Suppressor macrophage treated with lipopolysaccharide for 4 hours (primary cell): ENCODE measurements around the gene OR2M7.
"Not testable (repeated sequence)": the region's sequence is repeated elsewhere in the genome, so short reads cannot be mapped to it uniquely, and the experiment has no call there.

Experiments
- DNase-seq: peaks from one replicate; pipeline ENCODE4 v3.0.0-alpha.2; 2020

OR2M7 gene, protein sequence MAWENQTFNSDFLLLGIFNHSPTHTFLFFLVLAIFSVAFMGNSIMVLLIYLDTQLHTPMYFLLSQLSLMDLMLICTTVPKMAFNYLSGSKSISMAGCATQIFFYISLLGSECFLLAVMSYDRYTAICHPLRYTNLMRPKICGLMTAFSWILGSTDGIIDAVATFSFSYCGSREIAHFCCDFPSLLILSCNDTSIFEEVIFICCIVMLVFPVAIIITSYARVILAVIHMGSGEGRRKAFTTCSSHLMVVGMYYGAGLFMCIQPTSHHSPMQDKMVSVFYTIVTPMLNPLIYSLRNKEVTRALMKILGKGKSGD

DNA sequence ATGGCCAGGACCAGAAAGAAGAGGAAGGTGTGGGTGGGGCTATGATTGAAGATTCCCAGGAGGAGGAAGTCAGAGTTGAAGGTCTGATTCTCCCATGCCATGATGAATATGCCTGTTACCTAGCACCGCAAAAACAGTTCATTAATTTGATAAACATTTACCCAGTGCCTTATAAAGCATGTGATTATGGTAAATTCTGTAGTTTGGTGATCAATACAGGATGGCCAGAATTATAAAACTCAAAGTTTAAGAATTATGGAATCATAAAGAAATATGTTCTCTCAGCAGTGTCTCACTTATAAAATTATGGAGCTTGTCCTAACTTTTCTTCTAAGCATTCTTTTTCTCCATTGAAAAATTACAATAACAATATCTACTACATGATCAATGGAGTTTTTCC, at the start of gene OR2M7:
Gene OR2M7, minus strand, starts transcription at position 101 of the 400 bp plus-strand sequence. Its CDS starts 0 bp downstream, at position 101.
- no peak for DNase-seq

DNA sequence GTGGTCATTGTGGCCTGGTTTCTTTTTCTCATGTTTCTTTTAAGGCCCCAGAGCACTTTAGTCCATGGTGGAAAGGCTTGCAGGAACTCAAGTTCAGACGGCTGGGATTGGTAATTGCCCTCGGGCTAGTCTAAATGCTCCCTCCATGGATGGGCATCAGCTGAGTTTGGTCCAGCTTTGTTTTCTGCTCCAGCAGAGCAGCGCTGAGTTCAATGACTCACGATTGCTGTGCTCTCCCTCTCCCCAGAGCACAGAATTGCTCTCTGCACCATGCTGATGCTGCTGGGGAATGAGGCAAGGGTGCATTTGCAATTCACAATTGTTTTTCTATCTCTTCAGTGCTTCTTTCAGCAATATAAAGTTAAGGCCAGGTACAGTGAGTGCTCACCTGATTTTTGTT, 49.4 kb upstream of the OR2M7 start:
- no peak for DNase-seq

DNA sequence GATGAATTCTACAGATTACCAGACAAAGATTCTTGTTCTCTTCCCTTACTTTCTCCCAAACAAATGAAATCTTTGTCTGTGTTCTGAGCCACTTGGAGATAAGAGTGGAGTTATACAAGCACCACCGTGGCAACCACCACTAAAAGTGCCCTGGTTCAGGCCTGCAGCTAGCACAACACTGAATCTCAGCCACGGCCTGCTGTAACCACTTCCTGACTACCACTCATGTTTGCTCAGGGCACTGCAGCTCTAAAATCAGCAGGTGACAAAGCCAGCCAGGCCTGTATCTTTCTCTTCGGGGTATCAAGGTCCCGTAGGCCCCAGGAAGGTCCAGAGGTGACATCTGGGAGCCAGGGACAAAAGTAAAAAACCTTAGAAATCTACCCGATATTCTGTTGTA, 48.0 kb upstream of the OR2M7 start:
- DNase-seq, result no peak

DNA sequence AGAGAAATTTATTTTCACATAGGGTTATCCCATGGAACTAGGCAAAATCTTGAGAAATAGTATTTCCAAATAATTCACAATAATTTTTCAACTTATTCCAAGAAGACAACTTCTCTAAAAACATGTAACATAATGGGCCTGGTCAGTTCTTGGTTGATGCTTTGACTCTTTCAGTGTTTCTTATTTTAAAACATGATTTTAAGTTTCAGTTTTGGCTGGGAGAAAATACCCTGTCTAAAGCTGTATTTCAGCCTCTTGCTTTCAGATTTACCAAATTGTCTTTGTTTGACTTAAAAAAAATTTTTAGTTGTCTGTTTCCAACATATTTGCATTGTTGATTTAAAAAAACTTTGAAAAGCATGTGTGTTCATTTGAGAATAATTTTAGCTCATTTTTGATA, 42.2 kb upstream of the OR2M7 start:
- no peak for DNase-seq

DNA sequence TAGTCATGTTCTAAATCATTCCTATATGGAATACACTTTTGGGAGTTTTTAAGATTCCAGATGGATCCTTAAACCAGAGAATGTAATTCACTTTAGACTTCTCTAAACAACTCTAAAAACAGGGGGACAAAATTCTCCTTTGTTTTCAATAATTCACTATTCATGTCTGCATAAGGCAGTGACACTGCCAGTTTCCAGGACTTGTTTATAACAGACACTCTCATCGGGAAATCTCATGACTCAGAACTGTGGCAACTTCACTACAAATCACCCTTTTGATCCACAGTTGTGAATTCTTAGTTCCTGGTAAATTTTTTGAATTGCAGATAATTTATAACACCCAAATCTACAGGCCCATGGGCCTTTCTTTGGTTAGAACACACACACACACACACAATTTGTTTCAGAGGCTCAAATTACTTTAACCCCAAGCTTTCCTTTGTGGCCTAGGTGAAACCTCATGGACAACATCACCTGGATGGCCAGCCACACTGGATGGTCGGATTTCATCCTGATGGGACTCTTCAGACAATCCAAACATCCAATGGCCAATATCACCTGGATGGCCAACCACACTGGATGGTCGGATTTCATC, 36.9 kb upstream of the OR2M7 start, which contains the start of gene OR2T4:
Gene OR2T4, plus strand, starts transcription at position 545 of the 595 bp plus-strand sequence. Its CDS starts 0 bp downstream, at position 545.
- DNase-seq, result no peak

DNA sequence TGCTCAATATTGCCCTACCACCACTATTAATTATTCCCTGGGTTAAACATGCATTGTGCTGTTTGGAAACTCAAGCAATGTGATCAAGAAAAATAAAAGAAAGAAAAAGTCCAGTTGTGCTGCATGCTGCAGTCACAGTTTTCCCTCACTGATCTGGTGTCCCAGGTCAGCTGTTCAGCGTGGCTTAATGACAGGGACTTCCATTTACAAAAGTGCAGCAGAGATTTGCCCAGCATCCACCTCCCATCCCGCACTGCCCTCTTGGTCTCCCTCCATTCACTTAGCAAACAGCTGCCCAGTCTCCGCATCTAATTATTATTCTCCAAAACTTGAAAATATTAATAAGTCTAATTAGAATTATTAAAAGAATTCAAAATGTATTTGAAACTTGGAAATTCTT, 35.0 kb upstream of the OR2M7 start:
- no peak for DNase-seq

DNA sequence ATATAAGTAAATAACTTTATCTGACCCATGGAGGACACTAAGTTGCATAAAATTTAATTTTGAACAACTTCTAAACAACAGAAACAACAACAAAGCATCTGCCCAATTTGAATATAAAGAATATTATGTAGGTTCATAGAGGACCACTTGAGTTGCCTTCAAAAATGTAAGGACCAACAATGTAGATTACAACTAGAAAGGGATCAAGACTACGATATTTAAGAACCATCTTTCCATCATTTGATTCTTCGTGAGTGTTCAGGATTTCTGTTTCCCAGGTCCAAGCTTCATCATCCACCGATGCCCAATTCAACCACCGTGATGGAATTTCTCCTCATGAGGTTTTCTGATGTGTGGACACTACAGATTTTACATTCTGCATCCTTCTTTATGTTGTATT, 24.1 kb upstream of the OR2M7 start, which contains the start of gene OR14C36:
Gene OR14C36, plus strand, starts transcription at position 301 of the 400 bp plus-strand sequence. Its CDS starts 0 bp downstream, at position 301.
- no peak for DNase-seq

DNA sequence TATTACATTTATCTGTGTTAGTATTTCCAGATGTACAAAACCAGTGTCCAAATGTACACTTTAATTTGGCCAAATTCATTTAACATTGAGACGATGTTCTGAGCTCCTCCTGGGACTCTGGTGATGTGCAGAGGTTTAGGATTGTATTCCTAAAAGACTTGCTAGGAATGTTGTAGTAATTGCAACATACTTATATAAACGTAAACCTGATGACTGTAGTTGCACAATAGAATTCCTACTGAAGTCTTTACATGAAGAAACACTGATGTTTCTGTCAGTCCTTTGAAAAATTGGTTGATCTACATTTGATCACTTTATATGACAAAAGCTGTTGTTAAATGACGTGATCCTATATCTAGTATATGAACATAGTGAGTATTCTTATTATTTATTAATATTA, 19.1 kb upstream of the OR2M7 start:
- no peak for DNase-seq

DNA sequence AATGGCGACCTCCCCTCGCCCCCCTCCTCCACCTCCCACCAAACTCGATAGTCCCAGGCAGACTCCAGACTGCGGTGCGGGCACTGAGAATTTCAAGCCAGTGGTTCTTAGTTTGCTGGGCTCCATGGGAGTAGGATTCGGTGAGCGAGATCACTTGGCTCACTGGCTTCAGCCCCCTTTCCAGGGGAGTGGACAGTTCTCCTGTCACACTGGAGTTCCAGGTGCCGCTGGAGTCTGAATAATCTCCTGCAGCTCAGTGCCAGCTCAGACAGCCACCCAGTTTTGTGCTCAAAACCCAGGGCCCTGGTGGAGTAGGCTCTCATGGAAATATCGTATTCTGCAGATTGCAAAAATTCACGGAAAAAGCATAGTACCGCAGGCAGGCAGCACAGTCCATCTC, 7.6 kb downstream of the OR2M7 start:
- no peak for DNase-seq

DNA sequence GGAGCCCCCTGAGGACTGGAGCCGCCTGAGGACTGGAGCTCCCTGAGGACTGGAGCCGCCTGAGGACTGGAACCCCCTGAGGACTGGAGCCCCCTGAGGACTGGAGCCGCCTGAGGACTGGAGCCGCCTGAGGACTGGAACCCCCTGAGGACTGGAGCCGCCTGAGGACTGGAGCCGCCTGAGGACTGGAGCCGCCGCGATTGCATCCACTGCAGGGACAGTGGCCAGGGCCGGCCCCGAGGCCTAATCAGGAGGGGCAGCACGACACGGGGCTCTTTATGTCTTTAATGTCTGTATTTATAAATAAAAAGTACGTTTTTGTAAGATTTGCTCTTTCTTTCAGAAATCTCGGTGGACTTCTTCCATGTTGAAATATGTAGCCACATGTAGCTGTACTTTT, 17.6 kb downstream of the OR2M7 start:
- DNase-seq, result not testable (repeated sequence)

DNA sequence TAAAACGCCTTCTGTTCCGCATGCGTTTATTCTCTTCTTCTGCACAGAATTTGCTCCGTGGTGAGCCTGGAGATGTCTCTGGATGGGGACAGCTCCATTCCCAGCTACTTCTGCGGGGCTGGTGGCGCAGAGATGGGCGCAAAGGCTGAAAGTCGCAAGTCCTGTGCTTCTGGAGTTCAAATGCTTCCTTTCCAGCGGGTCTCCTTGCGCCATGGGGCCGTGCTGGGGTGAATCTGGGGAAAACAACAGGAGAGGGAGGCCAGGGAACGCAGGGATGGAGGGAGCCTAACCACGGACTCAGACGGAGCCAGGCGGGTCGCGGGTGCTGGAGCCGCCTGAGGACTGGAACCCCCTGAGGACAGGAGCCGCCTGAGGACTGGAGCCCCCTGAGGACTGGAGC, 18.3 kb downstream of the OR2M7 start:
- no peak for DNase-seq

DNA sequence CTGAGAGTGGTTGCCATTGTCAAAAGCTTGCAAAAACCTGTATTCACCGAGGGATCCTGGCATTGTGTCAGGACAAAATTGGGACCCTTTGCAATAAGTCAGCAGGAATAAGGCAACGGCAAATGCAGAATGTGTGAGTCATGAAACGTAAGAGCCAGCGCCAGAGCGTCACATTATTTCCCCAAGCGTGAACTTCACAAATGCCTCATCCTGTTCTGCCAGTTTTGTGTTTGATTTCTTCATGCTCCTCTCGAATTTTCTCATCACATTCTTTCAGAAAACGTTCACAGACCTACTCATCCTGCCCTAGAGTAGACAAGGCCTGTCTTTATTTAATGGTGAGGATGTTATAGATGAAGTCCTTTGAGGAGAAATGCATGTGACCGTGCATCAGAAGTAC, 18.7 kb downstream of the OR2M7 start:
- DNase-seq, result not testable (repeated sequence)

DNA sequence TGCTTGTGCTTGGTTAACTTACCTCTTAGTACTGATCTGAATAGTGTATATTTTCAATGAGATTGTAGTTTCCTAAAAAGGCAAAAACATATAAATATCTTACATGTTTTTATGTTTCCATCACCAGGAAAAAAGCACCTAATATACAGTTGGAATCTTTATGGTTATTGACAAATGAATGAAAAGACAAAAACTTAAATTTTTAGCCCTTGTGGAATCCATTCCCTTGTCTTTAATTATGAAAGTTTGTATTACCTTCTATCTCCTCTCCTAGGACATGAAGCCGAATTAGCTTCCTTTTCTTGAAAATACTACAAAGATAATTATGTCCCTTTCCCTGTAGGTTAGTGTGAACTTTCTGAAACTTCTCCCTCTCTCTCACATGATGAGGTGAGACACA, 21.0 kb downstream of the OR2M7 start, which contains the start of gene OR2T12:
Gene OR2T12, minus strand, starts transcription at position 101 of the 400 bp plus-strand sequence. CDS start 7,846 bp downstream, outside the sequence.
- no peak for DNase-seq

DNA sequence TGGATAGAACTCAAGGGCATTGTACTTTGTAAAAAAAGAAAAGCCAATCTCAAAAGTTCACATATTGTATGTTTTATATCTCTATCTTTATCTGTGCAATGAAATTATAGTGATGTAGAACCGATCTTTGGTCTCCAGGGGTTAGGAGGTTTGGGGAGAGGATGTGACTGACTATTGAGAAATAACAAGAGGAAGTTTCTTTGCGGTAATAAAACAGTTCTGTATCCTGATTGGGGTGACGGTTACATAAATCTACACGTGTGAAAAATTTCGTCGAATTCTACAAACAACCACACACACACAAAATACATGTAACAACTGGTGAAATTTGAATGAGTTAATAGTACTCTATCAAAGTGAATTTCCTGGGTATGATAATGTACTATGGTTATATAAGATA, 36.0 kb downstream of the OR2M7 start:
- no peak for DNase-seq

DNA sequence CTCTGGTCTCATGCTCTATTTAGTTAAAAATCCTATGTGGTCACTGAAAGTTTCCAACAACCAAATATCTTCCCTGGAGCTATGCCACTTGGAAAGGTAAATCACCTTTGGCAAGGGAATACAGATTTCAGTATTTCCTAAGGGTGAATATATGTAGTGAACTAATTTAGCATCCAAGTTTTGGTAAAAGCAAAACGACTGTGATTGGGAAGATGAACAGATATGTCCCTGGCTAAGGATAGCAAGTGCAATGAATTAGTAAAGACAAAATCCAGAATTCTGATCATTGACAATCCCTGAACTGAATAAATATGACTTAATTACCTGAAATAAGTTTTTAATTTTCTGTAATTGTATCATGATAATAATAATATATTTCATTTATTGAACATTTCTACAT, 46.5 kb downstream of the OR2M7 start, which contains the start of gene OR2T33:
Gene OR2T33, minus strand, starts transcription at position 101 of the 400 bp plus-strand sequence. CDS start 4,162 bp downstream, outside the sequence.
- DNase-seq, result no peak
